A549 (cell line): ENCODE data around the gene CNKSR3. TPM values are rescaled to one million over a fixed set of nuclear protein-coding genes. Genes with fewer than 3 reads are reported as not detected.

ENCODE experiments used
- ATAC-seq, 2 experiments: fragments of 200-7000 bp in 1 of 2; fragments of >200 bp in 1 of 2; cut with Nextera tagmentation in 1 of 2; cut with Tn5 transposase in 1 of 2; 3 replicates each; pipeline versions ENCODE4 v1.8.0 to v1.9.1; 2018 to 2020; ENCODE audit warnings: mild to moderate bottlenecking in 1 of 2, moderate library complexity in 1 of 2
- CTCF ChIA-PET: fragments of 300-600 bp; sonication (Branson Sonifier 250); formaldehyde crosslinking; extraction: SDS; loops from one replicate; lab custom pipeline; 2021; ENCODE audit warnings: antibody characterized with exemption, inconsistent platforms; lab: Yijun Ruan, JAX
- POLR2A ChIA-PET: fragments of 350-600 bp; formaldehyde crosslinking; extraction: SDS; loops from one replicate; lab custom pipeline; 2021; ENCODE audit warnings: antibody characterized with exemption, inconsistent platforms; lab: Yijun Ruan, JAX
- DNase-seq, 2 experiments: peaks; one replicate each; pipeline versions ENCODE4 v3.0.0 to v3.0.0-alpha.2; 2011 to 2016; ENCODE audit warnings: low read depth in 1 of 2, low spot score in 1 of 2
- FAIRE-seq: peaks from 2 replicates; lab custom pipeline; 2011; peaks lifted over from hg19 to GRCh38; lab: Jason Lieb, UNC
- H3K27ac ChIP-seq, 2 experiments: fragments of >200 bp; sonication (Bioruptor Twin); formaldehyde crosslinking; 3 replicates each; pipeline ENCODE4 v1.5.1; 2016 to 2017
- H3K4me1 ChIP-seq: fragments of >200 bp; sonication (Bioruptor Twin); formaldehyde crosslinking; 3 replicates; pipeline ENCODE4 v1.6.1; 2016
- H3K4me2 ChIP-seq: fragments of >200 bp; sonication (Bioruptor Twin); formaldehyde crosslinking; 3 replicates; pipeline ENCODE4 v1.6.1; 2016
- H3K4me3 ChIP-seq: fragments of >200 bp; sonication (Bioruptor Twin); formaldehyde crosslinking; 3 replicates; pipeline ENCODE4 v1.5.1; 2016
- H3K9me3 ChIP-seq: fragments of >200 bp; sonication (Bioruptor Twin); formaldehyde crosslinking; 3 replicates; pipeline ENCODE4 v1.6.1; 2016
- ATOH8 ChIP-seq: fragments of 250-450 bp; sonication (Bioruptor Pico); IDR thresholded peaks from 2 replicates; pipeline ENCODE4 v1.5.0; 2020; ENCODE audit warnings: low read depth, mild to moderate bottlenecking, moderate library complexity
- CBX2 ChIP-seq: fragments of 200-600 bp; sonication (generic); IDR thresholded peaks from 2 replicates; pipeline ENCODE4 v1.6.1; 2016; ENCODE audit warnings: low read depth, mild to moderate bottlenecking, borderline replicate concordance
- CBX8 ChIP-seq: fragments of 200-600 bp; sonication (generic); IDR thresholded peaks from 2 replicates; pipeline ENCODE4 v1.6.1; 2016
- CTCF ChIP-seq: fragments of >200 bp; sonication (Bioruptor Twin); formaldehyde crosslinking; IDR thresholded peaks from 3 replicates; pipeline ENCODE4 v1.5.1; 2016
- EHF ChIP-seq: fragments of 250-450 bp; sonication (Bioruptor Pico); IDR thresholded peaks from 2 replicates; pipeline ENCODE4 v1.5.0; 2020; ENCODE audit warnings: mild to moderate bottlenecking
- FOSL2 ChIP-seq, 2 experiments: fragments of 450-650 bp in 1 of 2; fragments of >200 bp in 1 of 2; sonication (Bioruptor Twin) in 1 of 2; formaldehyde crosslinking; IDR thresholded peaks; 2 replicates each; pipeline versions ENCODE4 v1.5.0 to v1.6.1; 2016 to 2020; ENCODE audit warnings: mild to moderate bottlenecking in 1 of 2, moderate library complexity in 1 of 2
- HEYL ChIP-seq: fragments of 250-450 bp; sonication (Bioruptor Pico); IDR thresholded peaks from 2 replicates; pipeline ENCODE4 v1.8.0; 2021; ENCODE audit warnings: mild to moderate bottlenecking, moderate library complexity
- HMGXB4 ChIP-seq: fragments of 250-450 bp; sonication (Bioruptor Pico); IDR thresholded peaks from 2 replicates; pipeline ENCODE4 v1.5.0; 2021; ENCODE audit warnings: mild to moderate bottlenecking, moderate library complexity, borderline replicate concordance
- HOXA7 ChIP-seq: fragments of 250-450 bp; sonication (Bioruptor Pico); IDR thresholded peaks from 2 replicates; pipeline ENCODE4 v1.5.0; 2020; ENCODE audit warnings: mild to moderate bottlenecking, moderate library complexity
- HOXB5 ChIP-seq: fragments of 250-450 bp; sonication (Bioruptor Pico); IDR thresholded peaks from 2 replicates; pipeline ENCODE4 v1.5.0; 2020; ENCODE audit warnings: mild to moderate bottlenecking, moderate library complexity
- JUN ChIP-seq, 2 experiments: fragments of >200 bp; sonication (Bioruptor Twin); formaldehyde crosslinking; IDR thresholded peaks; 2 replicates in 1 of 2; 3 replicates in 1 of 2; pipeline ENCODE4 v1.6.1; 2016 to 2017
- MYC ChIP-seq: IDR thresholded peaks from 2 replicates; pipeline ENCODE4 v1.6.1; 2012; ENCODE audit warnings: mild to moderate bottlenecking, inconsistent platforms, low read length, improper control_type of control experiment, borderline replicate concordance
- NPAS2 ChIP-seq: fragments of 250-450 bp; sonication (Bioruptor Pico); IDR thresholded peaks from 2 replicates; pipeline ENCODE4 v1.8.0; 2022; ENCODE audit warnings: mild to moderate bottlenecking, moderate library complexity, borderline replicate concordance
- PHF8 ChIP-seq: fragments of 200-600 bp; sonication (generic); IDR thresholded peaks from 2 replicates; pipeline ENCODE4 v1.6.1; 2016; ENCODE audit warnings: low read depth, mild to moderate bottlenecking, antibody characterized with exemption, moderate library complexity, borderline replicate concordance
- POLR2A ChIP-seq: IDR thresholded peaks from 2 replicates; pipeline ENCODE4 v1.6.1; 2012; ENCODE audit warnings: mild to moderate bottlenecking, low read length
- RAD21 ChIP-seq, 2 experiments: fragments of >200 bp in 1 of 2; sonication (Bioruptor Twin) in 1 of 2; formaldehyde crosslinking in 1 of 2; IDR thresholded peaks in 1 of 2; conservative IDR thresholded peaks in 1 of 2; 2 replicates in 1 of 2; 3 replicates in 1 of 2; pipeline ENCODE4 v1.6.1; 2012 to 2018; ENCODE audit warnings: inconsistent platforms in 1 of 2
- USF2 ChIP-seq: fragments of 450-650 bp; IDR thresholded peaks from 2 replicates; pipeline ENCODE4 v1.6.1; 2014; ENCODE audit warnings: antibody characterized with exemption
- ZFP36 ChIP-seq: fragments of 450-650 bp; IDR thresholded peaks from 2 replicates; pipeline ENCODE4 v1.6.1; 2014; ENCODE audit warnings: borderline replicate concordance; ENCODE audit not compliant: partially characterized antibody
- ZNF302 ChIP-seq: fragments of 250-450 bp; sonication (Bioruptor Pico); IDR thresholded peaks from 2 replicates; pipeline ENCODE4 v1.9.0; 2021; ENCODE audit warnings: inconsistent platforms, mild to moderate bottlenecking, moderate library complexity
- WGBS: methylation state at CpG from one replicate; pipeline ENCODE4 v1.1.6; 2017; ENCODE audit errors: missing lambda C conversion rate; 5-methylcytosine and 5-hydroxymethylcytosine counted together
- polyA plus RNA-seq, 4 experiments: library from polyadenylated mRNA; depleted of rRNA in 3 of 4; stranded (reverse); fragments of >200 nt; fragmentation: RNase III in 1 of 4; extraction: RNeasy Plus Mini Kit Qiagen cat#74134 plus additional on column Dnase treatment in 1 of 4; gene quantifications; 2 replicates in 3 of 4; 3 replicates in 1 of 4; pipeline ENCODE4 v1.2.3, GENCODE V29; 2011 to 2017

CNKSR3 gene
- polyA plus RNA-seq, 2 of the 4 experiments (the other 2 are of a cell fraction), result 2.9 to 3.5 TPM

DNA sequence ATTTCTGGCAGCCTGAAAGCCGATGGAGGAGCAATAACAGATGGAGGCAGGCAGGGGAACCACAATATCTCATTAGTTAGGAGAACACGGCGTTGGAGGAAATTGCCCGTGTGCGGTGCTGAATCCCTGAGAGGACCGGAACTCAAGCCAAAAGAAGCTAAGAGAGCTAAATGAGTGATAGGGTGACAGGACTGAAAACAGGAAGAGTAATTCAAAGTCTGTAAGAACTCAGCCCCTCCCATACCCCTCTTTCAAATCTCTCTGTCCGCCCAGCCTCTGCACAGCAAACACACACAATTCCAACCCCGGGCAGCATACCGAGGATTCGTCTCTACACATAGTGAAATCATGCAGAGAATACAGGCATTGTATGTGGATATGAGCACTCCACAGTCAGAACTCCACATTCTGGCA, 151.3 kb downstream of the CNKSR3 start (continued):
- TF ChIP-seq ZFP36 (no peak), ATOH8 (CRISPR knock-in tag) (no peak)

DNA sequence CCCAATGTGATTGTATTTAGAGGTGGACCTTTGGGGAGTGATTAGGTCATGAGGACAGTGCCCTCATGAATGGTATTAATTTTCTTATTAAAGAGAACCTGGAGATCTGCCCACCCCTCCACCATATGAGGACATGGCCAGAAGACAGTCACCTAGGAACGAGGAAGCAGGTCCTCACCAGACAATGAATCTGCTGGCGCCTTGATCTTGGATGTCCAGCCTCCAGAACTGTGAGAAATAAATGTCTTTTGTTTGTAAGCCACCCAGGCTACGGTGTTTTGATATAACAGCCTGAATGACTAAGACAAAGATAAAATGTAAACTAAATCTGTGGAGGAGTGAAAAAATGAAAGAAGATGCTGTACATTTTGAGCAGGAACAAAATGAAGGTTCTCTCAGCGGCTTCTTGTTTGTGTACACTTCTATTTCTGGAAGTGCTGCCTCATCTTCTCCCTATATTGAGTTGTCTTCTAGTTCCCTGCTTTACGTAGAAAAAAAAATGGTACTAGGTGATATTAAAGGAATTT, 152.4 kb downstream of the CNKSR3 start:
- WGBS, result 75% methylated on average over 5 of the region's 5 CpGs
- no peak for FAIRE-seq
- no peak for DNase-seq
- no peak for ATAC-seq
- POLR2A ChIA-PET, result no interaction called here
- Histone ChIP-seq H3K27ac (no peak overlapping the region), H3K4me1 (no peaks in the 10 kb centered on the region), H3K4me3 (no peak overlapping the region), H3K9me3 (no peaks in the 10 kb centered on the region), H3K4me2 (no peak overlapping the region)
- CTCF ChIA-PET, result no interaction called here
- TF ChIP-seq ZFP36 (no peak), CBX8 (no peak), USF2 (no peak), HEYL (no peak), ZNF302 (CRISPR knock-in tag) (no peak), POLR2A (no peak), EHF (CRISPR knock-in tag) (no peak), MYC (no peak), ATOH8 (CRISPR knock-in tag) (no peak), CTCF (no peak), HMGXB4 (CRISPR knock-in tag) (no peak), JUN (IDR thresholded peaks at IDR 0.05) (no peak), HOXB5 (CRISPR knock-in tag) (no peak), RAD21 (conservative IDR thresholded peaks at IDR 0.05 in 1 of 2, IDR thresholded peaks at IDR 0.05 in 1 of 2) (no peak), HOXA7 (CRISPR knock-in tag) (no peak)

DNA sequence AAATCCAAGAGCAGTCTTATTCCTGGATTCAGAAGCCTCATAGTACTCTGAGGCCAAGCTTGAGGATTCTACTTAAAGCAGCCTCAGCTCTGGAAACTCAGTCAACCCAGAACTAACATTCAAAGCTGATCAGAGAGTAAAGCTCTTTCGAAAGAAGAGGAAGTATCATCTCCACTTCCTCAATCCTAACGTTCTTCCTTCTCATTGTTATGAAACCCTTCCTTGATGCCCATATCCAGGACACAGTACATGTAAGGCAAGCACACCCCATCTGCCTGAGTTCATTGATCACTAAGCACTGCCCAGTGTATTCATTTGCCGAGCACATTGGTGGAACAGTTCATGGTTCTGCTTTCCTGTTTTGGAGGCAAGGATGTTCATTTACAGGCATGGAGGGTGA, 153.8 kb downstream of the CNKSR3 start, which contains the start of gene IPCEF1:
TSS of gene IPCEF1 (minus strand) at position 114 of the 400 bp plus-strand sequence. CDS start 90,856 bp downstream, outside the sequence.
- POLR2A ChIA-PET, result no interaction called here
- Histone ChIP-seq H3K27ac (no peak within 1 kb of the TSS), H3K4me3 (no peak within 1 kb of the TSS), H3K4me1 (no peaks in the 10 kb centered on the region), H3K4me2 (no peak within 1 kb of the TSS), H3K9me3 (no peaks in the 10 kb centered on the region)
- no peak for ATAC-seq
- TF ChIP-seq HMGXB4 (CRISPR knock-in tag), result no peak
- TF ChIP-seq NPAS2 (CRISPR knock-in tag), result no peak
- no peak for TF ChIP-seq FOSL2 (IDR thresholded peaks at IDR 0.05)
- no peak for TF ChIP-seq FOSL2 (CRISPR knock-in tag; IDR thresholded peaks at IDR 0.05)
- TF ChIP-seq CBX2, result no peak
- no peak for TF ChIP-seq PHF8
- no peak for TF ChIP-seq RAD21 (conservative IDR thresholded peaks at IDR 0.05 in 1 of 2, IDR thresholded peaks at IDR 0.05 in 1 of 2)
- no peak for FAIRE-seq
- DNase-seq, result no peak
- WGBS, result 70% methylated on average over 3 of the region's 3 CpGs
- CTCF ChIA-PET, result interaction anchor here (0.5 kb wide), 1 partner anchor 233 kb away, joined by 4 read pairs; no protein-coding TSS in a partner anchor
